Measurements from ENCODE around the gene TENM3.

TENM3 gene

GRCh38 chr4:182789529-182789928 is 546.3 kb downstream of the TENM3 start:
- Histone ChIP-seq H3K27ac (ENCODE audit: low read length) (no peak overlapping the region), H3K27me3 (ENCODE audit: insufficient read depth, low read length, poor library complexity) (no peaks in the 10 kb centered on the region), H4K20me1 (ENCODE audit: insufficient read depth, low read length) (no peaks in the 10 kb centered on the region), H3K4me1 (ENCODE audit: insufficient read depth, low read length) (no peaks in the 10 kb centered on the region), H3K4me2 (ENCODE audit: insufficient read depth, low read length) (no peak overlapping the region), H3K79me2 (ENCODE audit: insufficient read depth, low read length) (no peaks in the 10 kb centered on the region), H3K9me3 (ENCODE audit: insufficient read depth, low read length, severe bottlenecking) (no peaks in the 10 kb centered on the region), H3K9ac (ENCODE audit: low read depth, low read length) (no peak overlapping the region), H3K36me3 (ENCODE audit: insufficient read depth, low read length) (no peaks in the 10 kb centered on the region), H3K4me3 (ENCODE audit: low read depth in 1 of 2, low read length in 2 of 2) (no peak overlapping the region), H2AFZ (ENCODE audit: low read depth, low read length) (no peak overlapping the region)
- DNase-seq (no peak), ATAC-seq (ENCODE audit: insufficient read depth, low read depth) (no peak)
- TF ChIP-seq CTCF (IDR thresholded peaks at IDR 0.05; ENCODE audit: borderline replicate concordance, extremely low read depth, low read length, poor library complexity, severe bottlenecking), result no peak
- TF ChIP-seq EZH2 (IDR thresholded peaks at IDR 0.05; ENCODE audit: borderline replicate concordance, low read depth, low read length, severe bottlenecking), result no peak

- Histone ChIP-seq H3K79me2 (ENCODE audit: insufficient read depth, low read length) (no peaks in the 10 kb centered on the region), H3K4me1 (ENCODE audit: insufficient read depth, low read length) (no peaks in the 10 kb centered on the region), H3K27me3 (ENCODE audit: insufficient read depth, low read length, poor library complexity) (no peaks in the 10 kb centered on the region), H3K36me3 (ENCODE audit: insufficient read depth, low read length) (no peaks in the 10 kb centered on the region), H3K4me2 (ENCODE audit: insufficient read depth, low read length) (no peak overlapping the region), H3K9me3 (ENCODE audit: insufficient read depth, low read length, severe bottlenecking) (peaks cover 3% of the 10 kb centered on the region), H3K4me3 (ENCODE audit: low read depth in 1 of 2, low read length in 2 of 2) (no peak overlapping the region), H2AFZ (ENCODE audit: low read depth, low read length) (no peak overlapping the region), H3K9ac (ENCODE audit: low read depth, low read length) (no peak overlapping the region), H3K27ac (ENCODE audit: low read length) (no peak overlapping the region), H4K20me1 (ENCODE audit: insufficient read depth, low read length) (no peaks in the 10 kb centered on the region)
- DNase-seq (no peak), ATAC-seq (ENCODE audit: insufficient read depth, low read depth) (no peak)
- TF ChIP-seq CTCF (IDR thresholded peaks at IDR 0.05; ENCODE audit: borderline replicate concordance, extremely low read depth, low read length, poor library complexity, severe bottlenecking), result no peak
- TF ChIP-seq EZH2 (IDR thresholded peaks at IDR 0.05; ENCODE audit: borderline replicate concordance, low read depth, low read length, severe bottlenecking), result no peak
Measured at GRCh38 chr4:182795446-182796238, 552.4 kb downstream of the TENM3 start.

- no peaks in the 10 kb centered on the region for H4K20me1 ChIP-seq (ENCODE audit: insufficient read depth, low read length)
- H3K27ac ChIP-seq (ENCODE audit: low read length), result no peak overlapping the region
- no peaks in the 10 kb centered on the region for H3K4me1 ChIP-seq (ENCODE audit: insufficient read depth, low read length)
- H2AFZ ChIP-seq (ENCODE audit: low read depth, low read length), result no peak overlapping the region
- no peaks in the 10 kb centered on the region for H3K79me2 ChIP-seq (ENCODE audit: insufficient read depth, low read length)
- no peak overlapping the region for H3K4me3 ChIP-seq (ENCODE audit: low read depth in 1 of 2, low read length in 2 of 2)
- H3K27me3 ChIP-seq (ENCODE audit: insufficient read depth, low read length, poor library complexity), result no peaks in the 10 kb centered on the region
- no peak for ATAC-seq (ENCODE audit: insufficient read depth, low read depth)
- H3K4me2 ChIP-seq (ENCODE audit: insufficient read depth, low read length), result no peak overlapping the region
- H3K9me3 ChIP-seq (ENCODE audit: insufficient read depth, low read length, severe bottlenecking), result peaks cover 3% of the 10 kb centered on the region
- H3K9ac ChIP-seq (ENCODE audit: low read depth, low read length), result no peak overlapping the region
- TF ChIP-seq EZH2 (IDR thresholded peaks at IDR 0.05; ENCODE audit: borderline replicate concordance, low read depth, low read length, severe bottlenecking) (no peak), CTCF (IDR thresholded peaks at IDR 0.05; ENCODE audit: borderline replicate concordance, extremely low read depth, low read length, poor library complexity, severe bottlenecking) (no peak)
- no peaks in the 10 kb centered on the region for H3K36me3 ChIP-seq (ENCODE audit: insufficient read depth, low read length)
- DNase-seq, result no peak
Measured at GRCh38 chr4:182799515-182800215, 556.5 kb downstream of the TENM3 start.
